ENCODE data around the gene CACNG4.
A peak's percentile ranks its signal among the peaks of the same experiment; 100 is the strongest.

Gene CACNG4

GRCh38 chr17:66963909-66964771 lies at the start of gene CACNG4:
Gene CACNG4 (plus strand): TSS chr17:66964707. CDS start chr17:66964912, 205 bp downstream.
- in situ Hi-C loops (cut with HindIII; ENCODE audit: low pct_unique_long_range_greater_than_20kb, low sequenced_read_pairs) = no loop called here
- DNase-seq (ENCODE audit: low read depth in 1 of 2, low spot score in 1 of 2) = peak; percentile 73 to 77

GRCh38 chr17:66915204-66915611 lies 49.3 kb upstream of the CACNG4 start:
- no peak for TF ChIP-seq JUND (IDR thresholded peaks at IDR 0.05; ENCODE audit: low read depth)
- peak; percentile 87 to 91 for DNase-seq (ENCODE audit: low read depth in 1 of 2, low spot score in 1 of 2)
- in situ Hi-C loops (cut with HindIII; ENCODE audit: low pct_unique_long_range_greater_than_20kb, low sequenced_read_pairs) = no loop called here

More at GRCh38 chr17:66963909-66964771, at the start of gene CACNG4:
- no peak for TF ChIP-seq JUND (IDR thresholded peaks at IDR 0.05; ENCODE audit: low read depth)

- in situ Hi-C loops (cut with HindIII; ENCODE audit: low pct_unique_long_range_greater_than_20kb, low sequenced_read_pairs) = no loop called here
- DNase-seq (ENCODE audit: low read depth in 1 of 2, low spot score in 1 of 2) = no peak
- TF ChIP-seq JUND (IDR thresholded peaks at IDR 0.05; ENCODE audit: low read depth) = no peak
Observed at GRCh38 chr17:66915792-66916191, 48.7 kb upstream of the CACNG4 start.

- no peak for DNase-seq (ENCODE audit: low read depth in 1 of 2, low spot score in 1 of 2)
- TF ChIP-seq JUND (IDR thresholded peaks at IDR 0.05; ENCODE audit: low read depth) = no peak
- in situ Hi-C loops (cut with HindIII; ENCODE audit: low pct_unique_long_range_greater_than_20kb, low sequenced_read_pairs) = no loop called here
Observed at GRCh38 chr17:66916946-66917345, 47.6 kb upstream of the CACNG4 start.

GRCh38 chr17:66918896-66919295 lies 45.6 kb upstream of the CACNG4 start:
- in situ Hi-C loops (cut with HindIII; ENCODE audit: low pct_unique_long_range_greater_than_20kb, low sequenced_read_pairs) = no loop called here
- no peak for TF ChIP-seq JUND (IDR thresholded peaks at IDR 0.05; ENCODE audit: low read depth)
- no peak for DNase-seq (ENCODE audit: low read depth in 1 of 2, low spot score in 1 of 2)

GRCh38 chr17:66920435-66920834 lies 44.1 kb upstream of the CACNG4 start:
- DNase-seq (ENCODE audit: low read depth in 1 of 2, low spot score in 1 of 2) = no peak
- in situ Hi-C loops (cut with HindIII; ENCODE audit: low pct_unique_long_range_greater_than_20kb, low sequenced_read_pairs) = no loop called here
- TF ChIP-seq JUND (IDR thresholded peaks at IDR 0.05; ENCODE audit: low read depth) = no peak

GRCh38 chr17:66920950-66921349 lies 43.6 kb upstream of the CACNG4 start:
- no peak for TF ChIP-seq JUND (IDR thresholded peaks at IDR 0.05; ENCODE audit: low read depth)
- in situ Hi-C loops (cut with HindIII; ENCODE audit: low pct_unique_long_range_greater_than_20kb, low sequenced_read_pairs) = no loop called here
- DNase-seq (ENCODE audit: low read depth in 1 of 2, low spot score in 1 of 2) = peak in 1 of 2 experiments; percentile 25

GRCh38 chr17:66923886-66924285 lies 40.6 kb upstream of the CACNG4 start:
- no peak for TF ChIP-seq JUND (IDR thresholded peaks at IDR 0.05; ENCODE audit: low read depth)
- in situ Hi-C loops (cut with HindIII; ENCODE audit: low pct_unique_long_range_greater_than_20kb, low sequenced_read_pairs) = no loop called here
- DNase-seq (ENCODE audit: low read depth in 1 of 2, low spot score in 1 of 2) = no peak

GRCh38 chr17:66925811-66926500 lies 38.6 kb upstream of the CACNG4 start:
- TF ChIP-seq JUND (IDR thresholded peaks at IDR 0.05; ENCODE audit: low read depth) = no peak
- in situ Hi-C loops (cut with HindIII; ENCODE audit: low pct_unique_long_range_greater_than_20kb, low sequenced_read_pairs) = no loop called here
- no peak for DNase-seq (ENCODE audit: low read depth in 1 of 2, low spot score in 1 of 2)

GRCh38 chr17:66928949-66929348 lies 35.6 kb upstream of the CACNG4 start:
- DNase-seq (ENCODE audit: low read depth in 1 of 2, low spot score in 1 of 2) = no peak
- in situ Hi-C loops (cut with HindIII; ENCODE audit: low pct_unique_long_range_greater_than_20kb, low sequenced_read_pairs) = no loop called here
- TF ChIP-seq JUND (IDR thresholded peaks at IDR 0.05; ENCODE audit: low read depth) = no peak

- in situ Hi-C loops (cut with HindIII; ENCODE audit: low pct_unique_long_range_greater_than_20kb, low sequenced_read_pairs) = no loop called here
Observed at GRCh38 chr17:66929591-66929990, 34.9 kb upstream of the CACNG4 start.

GRCh38 chr17:66930933-66931332 lies 33.6 kb upstream of the CACNG4 start:
- TF ChIP-seq JUND (IDR thresholded peaks at IDR 0.05; ENCODE audit: low read depth) = no peak
- in situ Hi-C loops (cut with HindIII; ENCODE audit: low pct_unique_long_range_greater_than_20kb, low sequenced_read_pairs) = no loop called here
- DNase-seq (ENCODE audit: low read depth in 1 of 2, low spot score in 1 of 2) = peak; percentile 44 to 84

More at GRCh38 chr17:66929591-66929990, 34.9 kb upstream of the CACNG4 start:
- no peak for TF ChIP-seq JUND (IDR thresholded peaks at IDR 0.05; ENCODE audit: low read depth)
- DNase-seq (ENCODE audit: low read depth in 1 of 2, low spot score in 1 of 2) = no peak

GRCh38 chr17:66932311-66932710 lies 32.2 kb upstream of the CACNG4 start:
- DNase-seq (ENCODE audit: low read depth in 1 of 2, low spot score in 1 of 2) = no peak
- in situ Hi-C loops (cut with HindIII; ENCODE audit: low pct_unique_long_range_greater_than_20kb, low sequenced_read_pairs) = no loop called here
- no peak for TF ChIP-seq JUND (IDR thresholded peaks at IDR 0.05; ENCODE audit: low read depth)

Data from T47D (cell line).